Transverse colon (tissue), 4 donors: Measurements from ENCODE around the gene C11orf65.

Source experiments
- EP300 ChIP-seq: sonication (generic); formaldehyde crosslinking; IDR thresholded peaks from one replicate; pipeline ENCODE4 v1.6.1; 2017; ENCODE audit warnings: antibody characterized with exemption, low read depth
- POLR2AphosphoS5 ChIP-seq, 3 donors: sonication (generic); formaldehyde crosslinking; IDR thresholded peaks; one replicate each; pipeline ENCODE4 v1.6.1; 2016; ENCODE audit warnings: antibody characterized with exemption in 3 of 3
- TF ChIP-seq, protein P1 (sequence below), 5 experiments: fragments of 200-600 bp in 3 of 5; fragments of 450-650 bp in 2 of 5; sonication (generic) in 3 of 5; IDR thresholded peaks; 1 replicate in 2 of 5; 2 replicates in 3 of 5; pipeline ENCODE4 v1.5.1; 2016 to 2017; ENCODE audit warnings: antibody characterized with exemption in 5 of 5, inconsistent platforms in 3 of 5, mild to moderate bottlenecking in 2 of 5, moderate library complexity in 1 of 5

DNA sequence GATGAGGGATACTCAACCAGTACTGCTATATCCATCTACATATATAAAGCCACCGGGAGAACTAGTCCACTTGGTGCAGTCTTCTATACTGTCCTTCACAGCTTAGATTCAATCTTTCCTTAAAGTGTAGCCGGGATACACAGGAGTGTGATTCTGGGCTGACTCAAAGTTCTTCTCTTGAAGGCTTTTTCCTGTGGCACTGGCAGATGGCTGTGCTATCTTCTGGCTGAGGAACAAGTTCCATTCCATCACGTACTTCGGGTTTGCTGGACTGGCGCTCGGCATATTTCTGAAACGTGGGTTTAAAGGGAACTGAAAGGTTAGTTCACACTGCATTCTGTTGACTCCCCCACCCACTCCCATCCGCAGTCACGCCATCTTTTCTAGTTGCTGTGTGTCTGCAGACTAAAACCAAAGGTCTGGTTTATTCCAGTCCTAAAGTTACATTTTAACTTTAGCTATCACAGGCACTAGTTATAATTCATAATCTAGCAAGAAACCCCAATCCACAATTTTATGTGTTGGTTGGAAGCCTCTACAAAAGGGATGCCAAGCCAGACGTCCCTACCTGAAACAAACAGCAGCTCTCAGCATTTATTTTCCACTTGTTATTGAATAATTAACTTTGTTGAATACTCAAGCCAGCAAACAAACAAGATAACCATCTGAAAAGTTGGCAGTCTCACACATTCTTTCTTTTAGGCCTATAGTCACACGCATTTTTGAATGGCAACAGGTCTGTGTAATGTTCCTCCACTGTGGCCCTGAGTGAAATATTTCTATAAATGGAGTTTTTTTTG is 7.5 kb upstream of the C11orf65 start:
- no peak for TF ChIP-seq EP300
- TF ChIP-seq, protein P1, sequence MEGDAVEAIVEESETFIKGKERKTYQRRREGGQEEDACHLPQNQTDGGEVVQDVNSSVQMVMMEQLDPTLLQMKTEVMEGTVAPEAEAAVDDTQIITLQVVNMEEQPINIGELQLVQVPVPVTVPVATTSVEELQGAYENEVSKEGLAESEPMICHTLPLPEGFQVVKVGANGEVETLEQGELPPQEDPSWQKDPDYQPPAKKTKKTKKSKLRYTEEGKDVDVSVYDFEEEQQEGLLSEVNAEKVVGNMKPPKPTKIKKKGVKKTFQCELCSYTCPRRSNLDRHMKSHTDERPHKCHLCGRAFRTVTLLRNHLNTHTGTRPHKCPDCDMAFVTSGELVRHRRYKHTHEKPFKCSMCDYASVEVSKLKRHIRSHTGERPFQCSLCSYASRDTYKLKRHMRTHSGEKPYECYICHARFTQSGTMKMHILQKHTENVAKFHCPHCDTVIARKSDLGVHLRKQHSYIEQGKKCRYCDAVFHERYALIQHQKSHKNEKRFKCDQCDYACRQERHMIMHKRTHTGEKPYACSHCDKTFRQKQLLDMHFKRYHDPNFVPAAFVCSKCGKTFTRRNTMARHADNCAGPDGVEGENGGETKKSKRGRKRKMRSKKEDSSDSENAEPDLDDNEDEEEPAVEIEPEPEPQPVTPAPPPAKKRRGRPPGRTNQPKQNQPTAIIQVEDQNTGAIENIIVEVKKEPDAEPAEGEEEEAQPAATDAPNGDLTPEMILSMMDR (IDR thresholded peaks at IDR 0.05) = no peak
- TF ChIP-seq POLR2AphosphoS5 (IDR thresholded peaks at IDR 0.05) = no peak
